GM12891 (cell line): ENCODE results near the gene DLGAP1.
"Not testable (repeated sequence)": the region's sequence is repeated elsewhere in the genome, so short reads cannot be mapped to it uniquely, and the experiment has no call there.

ENCODE experiments used
- DNase-seq: peaks from one replicate; pipeline ENCODE4 v3.0.0; 2011; ENCODE audit warnings: low spot score; ENCODE audit not compliant: insufficient read length
- FAIRE-seq: peaks from 2 replicates; lab custom pipeline; 2011; peaks lifted over from hg19 to GRCh38; lab: Jason Lieb, UNC
- PAX5 ChIP-seq: IDR thresholded peaks from 2 replicates; pipeline ENCODE4 v1.6.1; 2011; ENCODE audit warnings: low read length, moderate library complexity, mild to moderate bottlenecking; ENCODE audit not compliant: insufficient read depth, severe bottlenecking
- POLR2A ChIP-seq: IDR thresholded peaks from 2 replicates; pipeline ENCODE4 v1.6.1; 2011; ENCODE audit warnings: low read depth, low read length, control low read depth
- POLR2AphosphoS5 ChIP-seq: IDR thresholded peaks from 2 replicates; pipeline ENCODE4 v1.6.1; 2011; ENCODE audit warnings: low read depth, low read length, control low read depth
- POU2F2 ChIP-seq: IDR thresholded peaks from 2 replicates; pipeline ENCODE4 v1.6.1; 2011; ENCODE audit warnings: low read depth, mild to moderate bottlenecking, control low read depth, low read length, moderate library complexity
- SPI1 ChIP-seq: IDR thresholded peaks from 2 replicates; pipeline ENCODE4 v1.6.1; 2011; ENCODE audit warnings: low read depth, low read length, control low read depth
- TAF1 ChIP-seq: IDR thresholded peaks from 2 replicates; pipeline ENCODE4 v1.6.1; 2011; ENCODE audit warnings: low read depth, low read length, control low read depth

DLGAP1 gene

DNA sequence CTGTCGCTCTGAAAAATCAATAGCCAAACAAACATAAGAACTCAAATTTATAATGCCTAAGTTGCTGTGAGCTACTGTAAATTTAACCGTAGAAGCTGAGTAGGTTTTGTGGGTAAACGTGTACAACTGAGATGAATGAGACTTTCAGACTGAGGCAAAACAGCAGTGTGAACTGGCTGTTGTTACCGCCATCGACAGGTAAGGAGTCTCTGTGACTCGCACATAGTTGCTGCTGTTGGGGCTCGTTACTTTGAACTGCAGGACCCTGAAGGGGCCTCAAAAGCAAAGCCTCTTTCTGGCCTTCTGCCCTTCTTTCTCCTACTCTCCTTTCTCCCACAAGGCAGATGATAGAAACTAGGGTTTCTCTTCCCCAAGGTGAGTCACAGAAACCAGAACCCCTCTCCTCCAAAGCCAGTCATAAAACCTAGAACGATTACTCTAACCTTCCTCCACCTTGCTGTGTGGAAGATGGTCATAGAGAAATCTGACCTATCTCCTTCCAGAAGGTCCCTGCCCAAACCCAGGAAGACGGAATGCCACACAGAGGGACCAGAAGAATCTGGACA is 101.2 kb downstream of the DLGAP1 start:
- FAIRE-seq: no peak
- TF ChIP-seq POU2F2 (no peak), POLR2A (no peak), PAX5 (no peak)

DNA sequence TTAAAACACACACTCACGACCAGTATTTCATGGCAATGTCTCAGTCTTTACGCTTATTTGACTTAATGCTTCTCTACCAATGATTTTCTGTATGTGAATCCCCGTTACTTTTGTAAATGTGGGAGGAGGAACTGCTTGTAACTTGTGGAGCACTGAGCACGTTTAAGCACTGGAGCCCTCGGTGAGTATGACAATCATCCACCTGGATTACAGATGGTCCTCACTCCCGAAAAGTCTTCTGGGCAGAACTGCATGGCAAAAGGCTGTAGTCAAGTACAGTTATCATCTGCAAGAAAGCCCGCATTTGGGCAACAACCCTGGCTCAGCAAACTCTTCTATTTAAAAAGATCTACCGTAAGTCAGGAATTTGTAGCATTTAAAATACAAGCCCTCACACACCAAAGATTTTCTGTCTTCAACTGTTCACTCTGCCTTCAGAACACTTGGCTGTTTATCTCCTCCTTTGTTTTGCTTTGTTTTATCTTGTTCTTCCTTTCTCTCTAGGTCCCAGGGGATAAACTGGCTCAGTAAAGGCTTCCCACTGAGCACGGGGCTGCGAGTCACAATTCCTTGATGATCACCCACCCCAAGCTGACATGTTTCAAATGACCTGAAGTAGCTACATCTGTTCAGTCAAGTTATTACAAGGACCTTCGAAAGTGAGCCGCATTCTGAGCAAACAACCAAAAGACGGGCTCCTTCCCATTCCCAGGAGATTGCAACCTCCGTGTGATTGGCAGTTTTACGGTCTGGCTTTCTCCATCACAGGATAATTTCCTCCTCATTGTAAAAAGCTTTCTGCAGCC is 102.2 kb downstream of the DLGAP1 start:
- DNase-seq (no peak), FAIRE-seq (no peak)
- TF ChIP-seq POU2F2 (no peak), TAF1 (no peak), PAX5 (no peak), POLR2A (no peak), POLR2AphosphoS5 (no peak), SPI1 (no peak)

More for the DNA sequence above, 101.2 kb downstream of the DLGAP1 start:
- no peak for DNase-seq

DNA sequence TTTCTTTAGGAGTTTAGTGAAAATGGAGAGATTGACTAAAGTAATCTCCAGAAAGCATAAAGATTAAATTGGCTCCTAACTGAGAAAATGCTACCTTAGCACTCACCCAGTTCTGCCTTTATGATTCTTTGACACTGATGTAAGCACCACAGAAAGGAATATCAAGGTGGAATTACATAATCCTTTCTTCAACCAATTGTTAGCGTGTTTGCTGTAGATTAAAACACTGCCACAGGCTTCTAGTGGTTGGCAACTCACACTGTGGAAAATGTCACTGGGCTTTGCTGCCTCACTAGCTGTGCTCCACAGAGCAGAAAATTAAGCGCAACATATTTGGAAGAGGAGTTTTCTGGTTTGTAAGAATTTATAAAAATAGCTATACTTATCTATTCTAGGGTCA is 104.1 kb downstream of the DLGAP1 start:
- TF ChIP-seq PAX5: no peak
- no peak for FAIRE-seq
- DNase-seq: no peak

DNA sequence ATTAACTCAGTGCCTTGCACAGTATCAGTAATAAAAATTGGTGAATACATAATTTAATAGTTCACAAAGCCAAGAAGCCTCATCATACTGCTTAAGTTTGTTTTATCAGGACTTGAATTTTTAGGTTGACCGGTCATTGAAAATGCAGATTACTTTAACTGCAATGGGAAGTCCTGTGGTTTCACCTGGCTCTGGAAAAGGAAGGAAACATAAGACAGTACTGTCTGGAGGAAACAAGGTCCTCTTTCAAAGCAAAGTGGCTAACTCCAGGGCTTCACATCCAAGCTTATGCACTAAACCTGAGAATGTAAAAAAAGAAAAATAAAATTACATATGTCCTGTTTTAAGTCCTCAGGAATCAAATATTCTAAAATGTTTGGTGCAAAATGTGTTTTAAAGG is 119.7 kb downstream of the DLGAP1 start:
- FAIRE-seq (no peak), DNase-seq (no peak)
- no peak for TF ChIP-seq PAX5
- TF ChIP-seq TAF1: no peak
- no peak for TF ChIP-seq POLR2A
- TF ChIP-seq POU2F2: no peak

DNA sequence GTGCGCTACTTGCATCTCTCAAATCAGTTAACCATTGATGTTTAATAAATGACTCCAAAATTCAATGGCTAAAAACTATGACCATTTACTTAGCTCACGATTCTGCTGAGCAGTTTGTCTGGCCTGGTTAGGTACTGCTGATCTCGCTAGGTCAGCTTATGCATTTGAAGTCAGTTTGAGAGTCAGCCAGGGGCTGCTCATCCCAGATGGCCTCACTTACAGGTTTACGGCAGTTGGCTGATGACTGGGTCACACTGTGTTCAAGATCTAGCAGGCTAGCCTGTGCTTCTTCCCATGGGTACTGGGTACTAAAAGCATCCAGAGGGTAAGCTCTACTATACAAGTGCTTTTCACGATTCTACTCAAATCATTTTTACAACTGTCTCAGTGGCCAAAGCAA is 122.1 kb downstream of the DLGAP1 start:
- DNase-seq (no peak), FAIRE-seq (no peak)
- TF ChIP-seq POLR2A (no peak), PAX5 (no peak), TAF1 (no peak), SPI1 (no peak), POLR2AphosphoS5 (no peak), POU2F2 (no peak)

- FAIRE-seq (no peak), DNase-seq (no peak)
- no peak for TF ChIP-seq POLR2AphosphoS5
- TF ChIP-seq POU2F2: no peak
- no peak for TF ChIP-seq SPI1
- no peak for TF ChIP-seq TAF1
Measured at GRCh38 chr18:4319738-4320677, 135.1 kb downstream of the DLGAP1 start.

- DNase-seq: no peak
Measured at GRCh38 chr18:4318311-4318710, 136.8 kb downstream of the DLGAP1 start.

GRCh38 chr18:4311945-4312344 is 143.2 kb downstream of the DLGAP1 start:
- DNase-seq, FAIRE-seq: not testable (repeated sequence)

More at GRCh38 chr18:4318311-4318710, 136.8 kb downstream of the DLGAP1 start:
- TF ChIP-seq PAX5: no peak
- no peak for TF ChIP-seq POU2F2
- no peak for TF ChIP-seq TAF1
- no peak for TF ChIP-seq POLR2A
- no peak for TF ChIP-seq SPI1
- TF ChIP-seq POLR2AphosphoS5: no peak
- no peak for FAIRE-seq

DNA sequence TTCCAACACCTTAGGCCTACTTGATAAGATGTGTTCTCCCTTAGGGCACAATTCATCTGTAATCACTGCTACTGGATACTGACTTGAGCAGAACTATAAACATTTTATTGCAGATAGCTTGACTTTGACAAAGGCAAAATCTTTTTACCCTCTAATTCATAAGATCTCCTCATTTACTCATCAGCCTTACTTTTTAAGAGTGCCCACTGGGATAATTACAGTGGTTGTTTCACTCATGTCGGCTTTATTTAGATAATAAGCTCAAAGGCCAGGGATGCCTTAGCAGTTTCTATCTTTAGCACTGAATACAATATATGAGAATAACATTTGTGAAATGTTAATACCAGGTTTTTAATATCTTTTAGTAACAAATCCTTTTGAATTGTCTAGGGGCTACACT is 144.0 kb downstream of the DLGAP1 start:
- no peak for TF ChIP-seq TAF1
- TF ChIP-seq POU2F2: no peak
- TF ChIP-seq POLR2A: no peak
- no peak for TF ChIP-seq POLR2AphosphoS5
- TF ChIP-seq SPI1: no peak
- no peak for TF ChIP-seq PAX5
- FAIRE-seq (no peak), DNase-seq (no peak)

DNA sequence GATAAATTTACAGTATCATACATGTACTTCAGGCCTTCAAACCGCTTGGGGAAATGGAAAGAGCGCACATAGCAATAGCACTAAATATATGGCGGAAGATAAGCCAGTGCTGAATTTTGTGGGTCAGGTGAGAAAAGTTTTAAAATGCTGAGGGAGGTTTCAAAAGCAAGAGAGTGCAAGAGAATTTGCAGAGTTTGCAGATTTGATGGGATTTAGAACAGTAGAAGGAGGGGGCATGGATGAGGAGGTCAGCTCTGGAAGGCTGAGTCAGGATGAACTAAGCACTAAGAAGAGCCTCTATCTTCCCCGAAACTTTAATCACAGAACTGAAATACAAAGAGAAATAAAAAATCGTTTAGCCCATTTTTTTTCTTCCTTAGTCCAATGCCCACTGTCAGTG is 145.9 kb downstream of the DLGAP1 start:
- DNase-seq: no peak
- FAIRE-seq: no peak
- TF ChIP-seq SPI1 (no peak), POLR2A (no peak), TAF1 (no peak), POU2F2 (no peak), PAX5 (no peak), POLR2AphosphoS5 (no peak)

- no peak for FAIRE-seq
- no peak for DNase-seq
- TF ChIP-seq PAX5 (no peak), POU2F2 (no peak), SPI1 (no peak), POLR2A (no peak), POLR2AphosphoS5 (no peak), TAF1 (no peak)
Measured at GRCh38 chr18:4308576-4308975, 146.5 kb downstream of the DLGAP1 start.
